ENCODE data around the gene PARP14.

DNA sequence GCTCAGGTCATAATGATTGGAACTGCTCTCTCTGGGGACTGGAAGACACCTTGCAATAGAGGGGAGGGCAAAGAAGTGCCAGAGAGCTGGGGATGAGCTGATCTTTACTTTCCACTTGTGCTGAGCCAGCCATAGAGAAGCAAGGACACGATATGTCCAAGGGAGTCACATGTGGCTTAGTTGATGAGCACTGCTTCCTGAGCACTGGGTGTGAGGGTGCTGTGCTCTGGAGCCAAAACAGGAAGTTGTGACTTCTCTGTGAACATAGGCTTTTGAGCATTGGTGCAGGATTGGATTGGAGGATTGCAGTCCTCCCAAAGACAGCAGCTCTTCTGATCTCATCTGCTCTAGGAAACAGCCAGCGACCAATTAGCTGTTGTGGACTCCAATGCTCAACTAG is 6.7 kb downstream of the PARP14 start:
- TF ChIP-seq HDAC2 (IDR thresholded peaks at IDR 0.05) (no peak), MAX (IDR thresholded peaks at IDR 0.05) (no peak), CTCF (IDR thresholded peaks at IDR 0.05) (no peak), NFE2L2 (conservative IDR thresholded peaks at IDR 0.05; ENCODE audit: low read length) (no peak), ZNF302 (CRISPR knock-in tag; IDR thresholded peaks at IDR 0.05) (no peak), EP300 (IDR thresholded peaks at IDR 0.05) (no peak), JUN (IDR thresholded peaks at IDR 0.05) (no peak)
